ENCODE measurements around the gene AMIGO2. TPM values are rescaled to one million over a fixed set of nuclear protein-coding genes. Genes with fewer than 3 reads are reported as not detected.

AMIGO2 gene
- total RNA-seq, 4 donors from 2014 or later, result 2.1 to 4.5 (median 3.7) TPM

GRCh38 chr12:47029903-47030302 is 49.9 kb downstream of the AMIGO2 start:
- H3K4me3 ChIP-seq, result no peak overlapping the region
- no peak overlapping the region for H3K27ac ChIP-seq (replicated peaks in 1 of 4)
- 97% methylated on average over 2 of the region's 2 CpGs for WGBS
- intact Hi-C loops (cut with DNase I), result loop anchor here (5.0 kb wide), 1 partner anchor 377 kb away; no protein-coding TSS in a partner anchor
- DNase-seq (ENCODE audit: extremely low spot score), result no peak
- H3K27me3 ChIP-seq, result no peaks in the 10 kb centered on the region
- no peaks in the 10 kb centered on the region for H3K36me3 ChIP-seq
- H3K9me3 ChIP-seq, result no peaks in the 10 kb centered on the region
- peaks cover 0 to 7% (median 0%) of the 10 kb centered on the region in 4 donors for H3K4me1 ChIP-seq
- TF ChIP-seq EP300 (IDR thresholded peaks at IDR 0.05) (no peak), CTCF (IDR thresholded peaks at IDR 0.05) (no peak), POLR2AphosphoS5 (IDR thresholded peaks at IDR 0.05) (no peak), POLR2A (IDR thresholded peaks at IDR 0.05; ENCODE audit: low read depth) (no peak)

- Histone ChIP-seq H3K4me1 (peaks cover 0 to 7% (median 0%) of the 10 kb centered on the region in 4 donors), H3K9me3 (no peaks in the 10 kb centered on the region), H3K36me3 (no peaks in the 10 kb centered on the region), H3K27ac (replicated peaks in 1 of 4) (no peak overlapping the region), H3K4me3 (no peak overlapping the region), H3K27me3 (no peaks in the 10 kb centered on the region)
- intact Hi-C loops (cut with DNase I), result no loop called here
- no peak for DNase-seq (ENCODE audit: extremely low spot score)
- 75% methylated on average over 4 of the region's 4 CpGs for WGBS
- TF ChIP-seq CTCF (IDR thresholded peaks at IDR 0.05) (no peak), POLR2A (IDR thresholded peaks at IDR 0.05; ENCODE audit: low read depth) (no peak), EP300 (IDR thresholded peaks at IDR 0.05) (no peak), POLR2AphosphoS5 (IDR thresholded peaks at IDR 0.05) (no peak)
These were observed 50.6 kb downstream of the AMIGO2 start for GRCh38 chr12:47028981-47029708.

GRCh38 chr12:47028186-47028585 is 51.6 kb downstream of the AMIGO2 start:
- no peaks in the 10 kb centered on the region for H3K9me3 ChIP-seq
- no peaks in the 10 kb centered on the region for H3K36me3 ChIP-seq
- no peak overlapping the region for H3K4me3 ChIP-seq
- TF ChIP-seq CTCF (IDR thresholded peaks at IDR 0.05), result no peak
- no peak for TF ChIP-seq POLR2AphosphoS5 (IDR thresholded peaks at IDR 0.05)
- no peak for DNase-seq (ENCODE audit: extremely low spot score)
- H3K27ac ChIP-seq (replicated peaks in 1 of 4), result no peak overlapping the region
- intact Hi-C loops (cut with DNase I), result no loop called here
- 80% methylated on average over 5 of the region's 5 CpGs for WGBS
- H3K4me1 ChIP-seq, result peaks cover 0 to 5% (median 0%) of the 10 kb centered on the region in 4 donors
- no peaks in the 10 kb centered on the region for H3K27me3 ChIP-seq

Other genes with a start within 250 kb of the AMIGO2 start
- gene PCED1B, start 338 bp downstream of the AMIGO2 start, total RNA-seq, result 1 to 10 TPM in 2 of 4 donors, under 1 TPM in 2; 0.92 to 2.1 (median 1.1) TPM

All from esophagus muscularis mucosa (tissue), 4 donors.